ENCODE results near the gene EDAR.

EDAR gene

DNA sequence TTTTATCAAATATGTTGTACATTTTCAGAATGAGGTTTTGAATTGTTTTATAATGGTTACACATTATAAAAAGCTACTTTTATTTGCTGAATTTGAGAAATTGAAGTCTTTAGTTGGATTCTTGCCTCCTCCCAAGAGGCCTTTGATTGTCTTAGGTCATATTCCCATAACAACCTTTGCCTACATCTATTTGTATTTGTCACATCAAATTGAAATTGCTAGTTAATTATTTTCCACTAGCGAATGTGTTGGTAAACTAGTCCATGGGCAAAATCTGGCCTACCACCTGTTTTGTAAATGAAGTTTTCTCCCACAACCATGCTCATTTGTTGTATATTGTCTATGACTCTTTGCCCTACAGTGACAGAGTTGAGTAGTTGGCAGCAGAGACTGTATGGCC, 142.0 kb downstream of the EDAR start:
- no peak for DNase-seq

GRCh38 chr2:108845923-108846322, 143.1 kb downstream of the EDAR start:
- DNase-seq = no peak

Data from NCI-H1417 (cell line).